Measurements from ENCODE around the gene ITPR1. TPM values are rescaled to one million over a fixed set of nuclear protein-coding genes. Genes with fewer than 3 reads are reported as not detected.

Gene ITPR1
- total RNA-seq, 1 experiment from 2014 or later: 13.2 TPM

- no peak for DNase-seq (ENCODE audit: low read depth)
Observed at GRCh38 chr3:4807381-4808280, 314.5 kb downstream of the ITPR1 start.

- DNase-seq (ENCODE audit: low read depth): no peak
Observed at GRCh38 chr3:4808637-4809036, 315.5 kb downstream of the ITPR1 start.

GRCh38 chr3:4809922-4810321 lies 316.8 kb downstream of the ITPR1 start:
- peak; percentile 67 for DNase-seq (ENCODE audit: low read depth)

GRCh38 chr3:4812591-4812990 lies 319.4 kb downstream of the ITPR1 start:
- no peak for DNase-seq (ENCODE audit: low read depth)

- peak; percentile 44 for DNase-seq (ENCODE audit: low read depth)
Observed at GRCh38 chr3:4813909-4814304, 320.8 kb downstream of the ITPR1 start.

- DNase-seq (ENCODE audit: low read depth): peak; percentile 53
Observed at GRCh38 chr3:4814305-4814903, 321.3 kb downstream of the ITPR1 start.

GRCh38 chr3:4814904-4815574 lies 321.9 kb downstream of the ITPR1 start:
- no peak for DNase-seq (ENCODE audit: low read depth)

GRCh38 chr3:4816306-4816705 lies 323.2 kb downstream of the ITPR1 start:
- DNase-seq (ENCODE audit: low read depth): no peak

GRCh38 chr3:4816718-4817117 lies 323.6 kb downstream of the ITPR1 start:
- no peak for DNase-seq (ENCODE audit: low read depth)

- no peak for DNase-seq (ENCODE audit: low read depth)
Observed at GRCh38 chr3:4817128-4817527, 324.0 kb downstream of the ITPR1 start.

GRCh38 chr3:4818164-4818563 lies 325.0 kb downstream of the ITPR1 start:
- no peak for DNase-seq (ENCODE audit: low read depth)

- no peak for DNase-seq (ENCODE audit: low read depth)
Observed at GRCh38 chr3:4818986-4819693, 326.0 kb downstream of the ITPR1 start.

- DNase-seq (ENCODE audit: low read depth): no peak
Observed at GRCh38 chr3:4819746-4820145, 326.6 kb downstream of the ITPR1 start.

- DNase-seq (ENCODE audit: low read depth): no peak
Observed at GRCh38 chr3:4820296-4821121, 327.4 kb downstream of the ITPR1 start.

GRCh38 chr3:4821338-4821737 lies 328.2 kb downstream of the ITPR1 start:
- DNase-seq (ENCODE audit: low read depth): peak; percentile 68

- DNase-seq (ENCODE audit: low read depth): no peak
Observed at GRCh38 chr3:4821975-4822374, 328.8 kb downstream of the ITPR1 start.

- DNase-seq (ENCODE audit: low read depth): no peak
Observed at GRCh38 chr3:4822568-4822967, 329.4 kb downstream of the ITPR1 start.

- DNase-seq (ENCODE audit: low read depth): no peak
Observed at GRCh38 chr3:4823385-4823784, 330.2 kb downstream of the ITPR1 start.

- peak; percentile 21 for DNase-seq (ENCODE audit: low read depth)
Observed at GRCh38 chr3:4823986-4824925, 331.1 kb downstream of the ITPR1 start.

GRCh38 chr3:4824926-4825325 lies 331.8 kb downstream of the ITPR1 start:
- peak; percentile 90 for DNase-seq (ENCODE audit: low read depth)
